GM12801 (cell line): Measurements from ENCODE around the gene UHRF1.

Experiments used
- CTCF ChIP-seq: IDR thresholded peaks from one replicate; pipeline ENCODE4 v1.5.1; 2011; ENCODE audit warnings: control low read depth; ENCODE audit not compliant: insufficient read length; ENCODE audit errors: extremely low read depth

Gene UHRF1

DNA sequence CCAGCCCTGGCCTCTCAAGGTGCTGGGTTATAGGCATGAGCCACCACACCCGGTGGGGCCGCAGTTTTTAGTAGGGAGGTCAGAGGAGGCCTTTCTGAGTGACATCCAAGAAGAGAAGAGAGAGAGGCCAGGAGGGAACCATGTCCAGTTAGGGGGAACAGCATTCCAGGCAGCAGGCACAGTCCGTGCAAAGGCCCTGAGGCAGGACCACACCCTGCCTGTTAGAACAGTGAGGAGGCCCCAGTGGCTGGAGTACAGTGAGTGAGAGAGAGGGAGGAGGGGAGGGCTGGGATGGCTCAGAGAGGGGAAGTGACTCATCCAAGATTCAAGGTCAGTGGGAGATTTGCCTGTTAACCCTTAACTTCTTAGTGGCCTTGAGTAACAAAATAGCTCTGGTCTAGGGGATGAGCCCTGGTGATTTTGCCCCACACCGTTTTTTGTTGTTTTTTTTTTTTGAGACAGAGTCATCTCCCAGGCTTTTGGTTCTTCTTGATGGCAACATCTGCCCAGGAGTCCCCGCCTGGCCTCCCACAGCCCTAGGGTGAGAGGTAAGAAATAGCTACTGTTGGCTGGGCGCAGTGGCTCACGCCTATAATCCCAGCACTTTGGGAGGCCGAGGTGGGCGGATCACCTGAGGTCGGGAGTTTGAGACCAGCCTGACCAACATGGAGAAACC lies 39.1 kb upstream of the UHRF1 start:
- TF ChIP-seq CTCF = no peak

- TF ChIP-seq CTCF = no peak
Observed at GRCh38 chr19:4871711-4872110, 37.6 kb upstream of the UHRF1 start.

GRCh38 chr19:4873930-4874329 lies 35.4 kb upstream of the UHRF1 start:
- TF ChIP-seq CTCF = no peak

DNA sequence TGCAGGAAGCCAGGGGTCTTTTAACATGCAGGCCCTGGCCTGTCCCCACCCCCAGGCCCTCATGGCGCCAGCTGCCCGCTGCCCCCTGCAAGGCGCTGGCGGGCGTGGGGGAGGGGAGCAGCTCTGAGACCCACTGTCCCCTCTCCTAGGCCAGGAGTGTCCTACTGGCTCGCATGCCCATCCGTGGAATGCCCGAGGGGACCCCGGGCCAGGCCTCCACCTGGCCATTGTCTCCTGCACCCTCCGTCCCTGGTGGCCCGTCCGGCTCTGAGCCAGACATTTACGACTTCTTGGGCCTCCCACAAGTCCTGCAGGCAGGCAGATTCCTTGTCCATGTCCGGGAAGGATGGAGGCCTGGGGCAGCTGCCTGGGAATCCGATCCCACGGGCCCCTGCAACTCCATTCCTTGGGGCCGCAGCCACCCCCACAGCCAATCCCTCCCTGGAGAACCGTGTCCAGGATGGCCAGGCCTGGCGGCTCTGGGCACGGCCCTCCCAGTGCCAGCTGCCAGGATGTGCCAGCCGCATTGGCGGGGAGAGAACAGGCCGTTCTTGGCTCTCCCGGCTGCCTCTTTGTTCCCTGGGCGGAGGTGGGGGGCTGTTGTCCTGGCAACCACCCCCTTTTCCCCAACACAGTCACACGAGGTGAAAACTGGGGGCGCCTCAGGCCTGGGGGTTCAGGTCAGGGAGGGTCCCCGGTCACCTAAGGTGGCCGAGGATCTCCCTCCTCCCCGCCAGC lies 31.4 kb upstream of the UHRF1 start:
- TF ChIP-seq CTCF = no peak

DNA sequence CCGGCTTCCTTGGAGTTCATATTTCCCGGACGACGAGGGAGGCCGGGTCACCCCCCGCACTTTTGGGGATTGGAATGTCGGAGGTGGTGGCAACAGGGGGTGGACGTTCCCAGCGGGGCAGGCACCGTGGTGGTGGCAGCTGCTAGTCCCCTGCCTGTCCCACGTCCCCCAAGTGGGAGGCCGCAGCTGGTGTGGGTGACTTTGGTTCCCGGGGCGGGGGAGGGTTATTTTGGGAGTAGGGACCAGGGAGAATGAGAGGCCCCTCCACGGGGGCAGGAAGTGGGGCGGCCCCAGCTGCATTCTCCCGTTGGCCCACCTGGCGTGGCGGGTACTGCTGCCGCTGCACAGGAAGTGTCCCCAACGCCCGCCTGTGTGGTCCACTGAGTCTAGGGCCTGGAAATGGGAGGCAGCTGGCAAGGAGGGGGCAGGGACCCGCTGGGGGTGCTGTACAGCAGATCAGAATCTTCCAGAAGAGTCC lies 30.8 kb upstream of the UHRF1 start:
- TF ChIP-seq CTCF = no peak

GRCh38 chr19:4879041-4879440 lies 30.3 kb upstream of the UHRF1 start:
- no peak for TF ChIP-seq CTCF

- no peak for TF ChIP-seq CTCF
Observed at GRCh38 chr19:4889034-4889815, 20.1 kb upstream of the UHRF1 start.
